B cell (primary cell): ENCODE measurements around the gene TRIO. TPM values are rescaled to one million over a fixed set of nuclear protein-coding genes. Genes with fewer than 3 reads are reported as not detected.

Experiments
- ATAC-seq: fragments of 200-7000 bp; cut with Tn5 transposase; one replicate; pipeline ENCODE4 v1.10.0; 2021; ENCODE audit warnings: low read depth, mild to moderate bottlenecking, moderate number of reproducible peaks, moderate library complexity
- CTCF ChIA-PET: fragments of 350-600 bp; sonication (Branson Sonifier 250); formaldehyde crosslinking; loops from one replicate; lab custom pipeline; 2021; ENCODE audit warnings: antibody characterized with exemption, inconsistent platforms; lab: Charles Lee
- POLR2A ChIA-PET: fragments of 350-600 bp; sonication (Branson Sonifier 250); formaldehyde crosslinking; loops from one replicate; lab custom pipeline; 2021; ENCODE audit warnings: antibody characterized with exemption; lab: Charles Lee
- DNase-seq: peaks from one replicate; pipeline ENCODE4 v3.0.0; 2013
- H2AFZ ChIP-seq: 2 replicates; pipeline ENCODE4 v1.6.1; 2012; ENCODE audit warnings: mild to moderate bottlenecking, low read depth, low read length; ENCODE audit not compliant: insufficient read depth, poor library complexity, severe bottlenecking
- H3K27ac ChIP-seq, 2 donors: 1 replicate in 1 of 2; 2 replicates in 1 of 2; pipeline ENCODE4 v1.5.1; 2012 to 2013; ENCODE audit warnings: low read length in 2 of 2, mild to moderate bottlenecking in 2 of 2, moderate library complexity in 1 of 2
- H3K27me3 ChIP-seq, 4 experiments: fragments of 200-600 bp in 1 of 4; sonication (generic) in 1 of 4; replicated peaks in 1 of 4; 1 replicate in 2 of 4; 2 replicates in 2 of 4; pipeline versions ENCODE4 v1.6.1 to v1.7.0; 2013 to 2016; ENCODE audit warnings: low read length in 3 of 4, mild to moderate bottlenecking in 2 of 4, mixed read lengths in 1 of 4, moderate library complexity in 1 of 4; ENCODE audit not compliant: insufficient read depth in 4 of 4, control insufficient read depth in 3 of 4; ENCODE audit errors: control extremely low read depth in 1 of 4
- H3K36me3 ChIP-seq, 2 experiments: replicated peaks in 1 of 2; 1 replicate in 1 of 2; 2 replicates in 1 of 2; pipeline versions ENCODE4 v1.6.1 to v1.7.1; 2013; ENCODE audit warnings: low read length in 1 of 2; ENCODE audit not compliant: insufficient read depth in 2 of 2, control insufficient read depth in 1 of 2; ENCODE audit errors: control extremely low read depth in 1 of 2, extremely low read depth in 1 of 2
- H3K4me1 ChIP-seq, 2 donors: fragments of 200-600 bp in 1 of 2; sonication (generic) in 1 of 2; 1 replicate in 1 of 2; 2 replicates in 1 of 2; pipeline versions ENCODE4 v1.5.1 to v1.6.1; 2013 to 2017; ENCODE audit warnings: low read length in 2 of 2; ENCODE audit not compliant: control insufficient read depth in 2 of 2, insufficient read depth in 2 of 2
- H3K4me2 ChIP-seq: replicated peaks from 2 replicates; pipeline ENCODE3; 2012; ENCODE audit warnings: mild to moderate bottlenecking, low read depth, low read length; ENCODE audit not compliant: poor library complexity, severe bottlenecking
- H3K4me3 ChIP-seq, 5 experiments: fragments of 200-600 bp in 1 of 5; sonication (generic) in 1 of 5; 1 replicate in 3 of 5; 2 replicates in 2 of 5; pipeline versions ENCODE4 v1.5.1 to v1.7.0; 2011 to 2016; ENCODE audit warnings: low read length in 4 of 5, mild to moderate bottlenecking in 4 of 5, low read depth in 2 of 5, control low read depth in 1 of 5, moderate library complexity in 1 of 5; ENCODE audit not compliant: insufficient read depth in 1 of 5; ENCODE audit errors: control extremely low read depth in 1 of 5, extremely low read depth in 1 of 5
- H3K79me2 ChIP-seq: fragments of 200-600 bp; sonication (generic); one replicate; pipeline ENCODE4 v1.6.0; 2016; ENCODE audit warnings: low read length; ENCODE audit not compliant: control insufficient read depth, insufficient read depth
- H3K9ac ChIP-seq: fragments of 200-600 bp; sonication (generic); 2 replicates; pipeline ENCODE4 v1.6.1; 2017; ENCODE audit warnings: mild to moderate bottlenecking, low read length, moderate library complexity
- H3K9me3 ChIP-seq, 3 donors: one replicate each; pipeline versions ENCODE4 v1.6.1 to v1.7.1; 2013; ENCODE audit warnings: low read length in 2 of 3; ENCODE audit not compliant: control insufficient read depth in 2 of 3, insufficient read depth in 1 of 3; ENCODE audit errors: control extremely low read depth in 1 of 3
- H4K20me1 ChIP-seq: 2 replicates; pipeline ENCODE4 v1.6.0; 2012; ENCODE audit warnings: mild to moderate bottlenecking, low read length; ENCODE audit not compliant: insufficient read depth, control insufficient read depth, poor library complexity, severe bottlenecking
- H3K27ac Mint-ChIP-seq: one replicate; pipeline ENCODE4 v1.8.0; 2021; ENCODE audit warnings: mixed read lengths
- H3K27me3 Mint-ChIP-seq: one replicate; pipeline ENCODE4 v1.8.0; 2021; ENCODE audit warnings: mixed read lengths
- H3K4me1 Mint-ChIP-seq: one replicate; pipeline ENCODE4 v1.8.0; 2021; ENCODE audit warnings: mixed read lengths
- H3K4me3 Mint-ChIP-seq: one replicate; pipeline ENCODE4 v1.8.0; 2021; ENCODE audit warnings: mixed read lengths
- H3K9me3 Mint-ChIP-seq: one replicate; pipeline ENCODE4 v1.8.0; 2022; ENCODE audit warnings: mixed read lengths; ENCODE audit not compliant: insufficient read depth
- EZH2 ChIP-seq: IDR thresholded peaks from 2 replicates; pipeline ENCODE4 v1.6.1; 2012; ENCODE audit warnings: borderline replicate concordance, low read depth, mild to moderate bottlenecking, moderate library complexity, low read length; ENCODE audit not compliant: insufficient read depth, poor library complexity, severe bottlenecking
- WGBS: methylation state at CpG from one replicate; pipeline ENCODE4 v1.1.5; 2013; ENCODE audit warnings: missing lambda C conversion rate; ENCODE audit not compliant: insufficient coverage; 5-methylcytosine and 5-hydroxymethylcytosine counted together
- intact Hi-C: fragments of 100-400 bp; cut with micrococcal nuclease; formaldehyde crosslinking; loops from one replicate; pipeline ENCODE4 v1.10.0; 2022
- polyA plus RNA-seq: library from polyadenylated mRNA; depleted of rRNA; stranded (reverse); fragments of >200 nt; gene quantifications from 2 replicates; pipeline ENCODE4 v1.2.3, GENCODE V29; 2012
- total RNA-seq, 2 donors: library from RNA; stranded (reverse); fragments of 120-200 nt in 1 of 2; gene quantifications; 1 replicate in 1 of 2; 2 replicates in 1 of 2; pipeline versions ENCODE4 v1.2.3 to v1.2.4, GENCODE V29; 2013 to 2022
- TF ChIP-seq, protein P1 (sequence below): fragments of 200-600 bp; IDR thresholded peaks from one replicate; pipeline ENCODE4 v1.8.0; 2022; ENCODE audit warnings: antibody characterized with exemption, mild to moderate bottlenecking

The TRIO gene
- total and polyA plus RNA-seq, 2 donors (not counting 1 experiment from before 2014, with no cell fraction given), result 90.5 to 479 TPM

DNA sequence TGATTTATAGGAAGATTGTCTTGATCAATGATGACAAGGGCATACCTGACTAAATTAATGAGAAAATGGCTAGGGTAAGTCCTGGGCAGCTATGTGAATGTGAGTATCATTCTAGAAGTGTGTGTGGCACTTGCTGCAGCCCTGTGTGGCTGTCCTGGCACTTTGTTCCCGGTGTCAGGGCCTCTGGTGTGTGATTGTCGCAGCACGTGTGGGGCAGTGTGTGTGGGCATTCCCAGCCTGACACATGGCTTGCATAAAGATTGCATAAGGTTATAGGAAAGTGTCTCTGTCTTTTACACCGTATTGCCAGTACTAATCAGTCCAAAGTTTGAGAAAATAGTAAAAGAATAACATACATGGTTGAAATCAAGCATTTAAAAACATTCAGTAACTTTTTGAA lies 74.4 kb downstream of the TRIO start:
- no peaks in the 10 kb centered on the region for H3K27me3 ChIP-seq
- no peaks in the 10 kb centered on the region for H3K36me3 ChIP-seq
- CTCF ChIA-PET, result interaction anchor here (0.8 to 1.6 kb wide), 2 partner anchors 53 kb away, joined by 3 to 5 read pairs; no protein-coding TSS in a partner anchor
- H3K27me3 Mint-ChIP-seq, result no peaks in the 10 kb centered on the region
- TF ChIP-seq EZH2, result no peak
- TF ChIP-seq, protein P1, sequence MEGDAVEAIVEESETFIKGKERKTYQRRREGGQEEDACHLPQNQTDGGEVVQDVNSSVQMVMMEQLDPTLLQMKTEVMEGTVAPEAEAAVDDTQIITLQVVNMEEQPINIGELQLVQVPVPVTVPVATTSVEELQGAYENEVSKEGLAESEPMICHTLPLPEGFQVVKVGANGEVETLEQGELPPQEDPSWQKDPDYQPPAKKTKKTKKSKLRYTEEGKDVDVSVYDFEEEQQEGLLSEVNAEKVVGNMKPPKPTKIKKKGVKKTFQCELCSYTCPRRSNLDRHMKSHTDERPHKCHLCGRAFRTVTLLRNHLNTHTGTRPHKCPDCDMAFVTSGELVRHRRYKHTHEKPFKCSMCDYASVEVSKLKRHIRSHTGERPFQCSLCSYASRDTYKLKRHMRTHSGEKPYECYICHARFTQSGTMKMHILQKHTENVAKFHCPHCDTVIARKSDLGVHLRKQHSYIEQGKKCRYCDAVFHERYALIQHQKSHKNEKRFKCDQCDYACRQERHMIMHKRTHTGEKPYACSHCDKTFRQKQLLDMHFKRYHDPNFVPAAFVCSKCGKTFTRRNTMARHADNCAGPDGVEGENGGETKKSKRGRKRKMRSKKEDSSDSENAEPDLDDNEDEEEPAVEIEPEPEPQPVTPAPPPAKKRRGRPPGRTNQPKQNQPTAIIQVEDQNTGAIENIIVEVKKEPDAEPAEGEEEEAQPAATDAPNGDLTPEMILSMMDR, result no peak
- intact Hi-C loops, result no loop called here
- peak overlapping the region; percentile 71 for H3K27ac Mint-ChIP-seq
- peaks cover 98% of the 10 kb centered on the region for H3K79me2 ChIP-seq
- peak overlapping the region; percentile 40 for H3K4me2 ChIP-seq
- no peaks in the 10 kb centered on the region for H3K9me3 ChIP-seq
- H3K4me1 ChIP-seq, result peaks cover 71 to 75% of the 10 kb centered on the region in 2 donors
- peak overlapping the region; percentile 24 for H3K4me3 Mint-ChIP-seq
- no peaks in the 10 kb centered on the region for H3K9me3 Mint-ChIP-seq
- no peak overlapping the region for H3K9ac ChIP-seq
- no peak overlapping the region for H3K4me3 ChIP-seq
- DNase-seq (no peak), ATAC-seq (no peak)
- whole genome bisulfite sequencing, result 100% methylated on average over 1 of the region's 4 CpGs
- H3K4me1 Mint-ChIP-seq, result peaks cover 96% of the 10 kb centered on the region
- H4K20me1 ChIP-seq, result peaks cover 8% of the 10 kb centered on the region
- H3K27ac ChIP-seq, result peak overlapping the region in 1 of 2 donors; percentile 26
- POLR2A ChIA-PET, result interaction anchor here (1.0 to 1.5 kb wide), 2 partner anchors 28 to 31 kb away, joined by 3 to 4 read pairs; no protein-coding TSS in a partner anchor
- H2AFZ ChIP-seq, result no peak overlapping the region

DNA sequence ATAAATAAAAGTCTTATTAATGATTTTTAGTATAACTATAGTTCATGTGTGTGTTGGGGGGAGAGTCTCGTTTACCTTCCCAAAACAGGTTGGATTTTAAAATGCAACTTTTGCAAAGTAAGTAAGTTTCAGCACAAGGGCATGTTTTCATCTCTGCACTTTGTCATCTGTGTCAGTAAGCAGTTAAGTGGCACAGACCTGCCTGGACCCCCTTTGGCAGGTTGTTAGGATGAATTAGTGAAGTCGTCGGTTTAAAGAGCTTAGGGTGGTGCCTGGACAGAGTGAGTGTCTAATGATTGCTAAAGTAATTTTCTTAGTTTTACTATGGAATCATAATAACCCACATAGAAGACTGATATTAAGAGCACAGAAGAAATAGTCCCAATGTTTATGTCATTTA lies 74.9 kb downstream of the TRIO start:
- H3K4me3 Mint-ChIP-seq, result peak overlapping the region; percentile 66
- Histone ChIP-seq H3K4me3 (no peak overlapping the region), H3K27me3 (no peaks in the 10 kb centered on the region), H3K36me3 (no peaks in the 10 kb centered on the region), H3K9ac (no peak overlapping the region), H3K79me2 (peaks cover 98% of the 10 kb centered on the region), H3K27ac (peak overlapping the region; percentile 21), H2AFZ (no peak overlapping the region), H3K4me2 (peak overlapping the region; percentile 45), H3K9me3 (no peaks in the 10 kb centered on the region), H3K4me1 (peaks cover 71 to 75% of the 10 kb centered on the region in 2 donors), H4K20me1 (peaks cover 12% of the 10 kb centered on the region)
- ChIA-PET POLR2A (no interaction called here), CTCF (interaction anchor here (1.6 kb wide), 1 partner anchor 52 kb away, joined by 5 read pairs; no protein-coding TSS in a partner anchor)
- no peaks in the 10 kb centered on the region for H3K27me3 Mint-ChIP-seq
- intact Hi-C loops, result loop anchor here (2.0 kb wide), 1 partner anchor 13 kb away; no protein-coding TSS in a partner anchor
- peaks cover 96% of the 10 kb centered on the region for H3K4me1 Mint-ChIP-seq
- H3K27ac Mint-ChIP-seq, result peak overlapping the region; percentile 85
- WGBS, result no CpG with 5 or more reads among the region's 3 CpGs
- no peak for DNase-seq
- no peak for TF ChIP-seq EZH2
- TF ChIP-seq, protein P1, result no peak
- no peaks in the 10 kb centered on the region for H3K9me3 Mint-ChIP-seq
- no peak for ATAC-seq
